PC-3 (cell line): ENCODE data around the gene MORN4.

ENCODE experiments used
- CTCF ChIP-seq: fragments of 300-600 bp; sonication (generic); conservative IDR thresholded peaks from 2 replicates; pipeline ENCODE4 v1.5.1; 2017; ENCODE audit warnings: antibody characterized with exemption, low read depth, mild to moderate bottlenecking, low read length
- EZH2 ChIP-seq: fragments of 300-600 bp; sonication (generic); IDR thresholded peaks from one replicate; pipeline ENCODE4 v1.6.1; 2017; ENCODE audit warnings: antibody characterized with exemption, mild to moderate bottlenecking, low read length; ENCODE audit not compliant: unreplicated experiment
- EZH2phosphoT487 ChIP-seq: fragments of 300-600 bp; sonication (generic); IDR thresholded peaks from 2 replicates; pipeline ENCODE4 v1.6.1; 2018; ENCODE audit warnings: mild to moderate bottlenecking, antibody characterized with exemption, low read length, borderline replicate concordance

DNA sequence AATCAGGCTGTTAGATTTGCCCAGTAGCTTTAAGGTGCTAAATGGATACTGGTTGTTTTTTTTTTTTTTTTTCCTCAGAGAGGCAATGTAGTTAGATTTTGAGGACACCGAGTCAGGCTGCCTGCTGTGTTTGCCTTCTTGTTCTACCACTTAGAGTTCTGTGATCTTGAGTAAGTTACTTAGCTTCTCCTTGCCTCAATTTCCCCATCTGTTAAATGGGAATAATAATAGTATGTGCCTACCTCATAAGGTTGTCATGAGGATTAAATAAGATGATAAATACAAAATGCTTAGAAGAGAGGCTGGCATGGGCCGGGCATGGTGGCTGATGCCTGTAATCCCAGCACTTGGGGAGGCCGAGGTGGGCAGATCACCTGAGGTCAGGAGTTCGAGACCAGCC, 14.6 kb downstream of the MORN4 start:
- TF ChIP-seq CTCF (no peak), EZH2phosphoT487 (no peak), EZH2 (no peak)
